Tibial artery (tissue), 4 donors: ENCODE results near the gene TTC7B.

Experiments used
- DNase-seq, 2 donors: peaks; one replicate each; pipeline ENCODE4 v3.0.0-alpha.2; 2019
- H3K27ac ChIP-seq, 2 donors: fragments of 200-600 bp; sonication (generic) in 1 of 2; 1 replicate in 1 of 2; 2 replicates in 1 of 2; pipeline ENCODE4 v1.5.1; 2018 to 2019; ENCODE audit warnings: mild to moderate bottlenecking in 1 of 2
- H3K27me3 ChIP-seq, 2 donors: fragments of 200-600 bp; sonication (generic) in 1 of 2; one replicate each; pipeline versions ENCODE4 v1.5.1 to v1.6.0; 2016 to 2019
- H3K36me3 ChIP-seq, 3 donors: fragments of 200-600 bp; sonication (generic) in 2 of 3; one replicate each; pipeline ENCODE4 v1.5.1; 2016 to 2019; ENCODE audit warnings: mild to moderate bottlenecking in 2 of 3
- H3K4me1 ChIP-seq, 4 donors: fragments of 200-600 bp; sonication (generic) in 2 of 4; 1 replicate in 3 of 4; 2 replicates in 1 of 4; pipeline ENCODE4 v1.5.1; 2016 to 2019
- H3K4me3 ChIP-seq, 2 donors: fragments of 200-600 bp; sonication (generic) in 1 of 2; 1 replicate in 1 of 2; 2 replicates in 1 of 2; pipeline ENCODE4 v1.5.1; 2018 to 2019; ENCODE audit warnings: mild to moderate bottlenecking in 2 of 2
- H3K9me3 ChIP-seq, 3 donors: fragments of 200-600 bp; sonication (generic) in 1 of 3; one replicate each; pipeline ENCODE4 v1.5.1; 2016 to 2019
- CTCF ChIP-seq, 2 experiments: fragments of 200-600 bp in 1 of 2; fragments of 450-650 bp in 1 of 2; IDR thresholded peaks; one replicate each; pipeline ENCODE4 v1.5.1; 2017 to 2019; ENCODE audit warnings: antibody characterized with exemption in 2 of 2, mild to moderate bottlenecking in 1 of 2, moderate library complexity in 1 of 2
- intact Hi-C: fragments of 100-400 bp; cut with DNase I; formaldehyde crosslinking; loops from one replicate; pipeline ENCODE4 v1.15.0; 2023; ENCODE audit warnings: low total_unique reads

TTC7B gene

GRCh38 chr14:90659156-90659555 lies 157.1 kb downstream of the TTC7B start:
- no peak for TF ChIP-seq CTCF (IDR thresholded peaks at IDR 0.05)
- Histone ChIP-seq H3K4me3 (no peak overlapping the region), H3K36me3 (peaks cover 0 to 16% (median 7%) of the 10 kb centered on the region in 3 donors), H3K27ac (no peak overlapping the region), H3K27me3 (no peaks in the 10 kb centered on the region), H3K4me1 (peaks cover 0 to 18% (median 11%) of the 10 kb centered on the region in 4 donors), H3K9me3 (no peaks in the 10 kb centered on the region)
- DNase-seq: no peak
- intact Hi-C loops: no loop called here

- Histone ChIP-seq H3K27me3 (no peaks in the 10 kb centered on the region), H3K27ac (no peak overlapping the region), H3K4me3 (no peak overlapping the region), H3K36me3 (peaks cover 0 to 16% (median 7%) of the 10 kb centered on the region in 3 donors), H3K4me1 (peaks cover 0 to 19% (median 11%) of the 10 kb centered on the region in 4 donors), H3K9me3 (no peaks in the 10 kb centered on the region)
- DNase-seq: no peak
- no peak for TF ChIP-seq CTCF (IDR thresholded peaks at IDR 0.05)
- intact Hi-C loops: no loop called here
Observed at GRCh38 chr14:90658541-90658967, 157.7 kb downstream of the TTC7B start.

GRCh38 chr14:90656973-90657372 lies 159.3 kb downstream of the TTC7B start:
- peak overlapping the region in 1 of 2 donors; percentile 11 for H3K27ac ChIP-seq
- H3K36me3 ChIP-seq: peaks cover 0 to 16% (median 7%) of the 10 kb centered on the region in 3 donors
- H3K27me3 ChIP-seq: no peaks in the 10 kb centered on the region
- no peak for DNase-seq
- H3K4me1 ChIP-seq: peaks cover 0 to 19% (median 11%) of the 10 kb centered on the region in 4 donors
- no peak for TF ChIP-seq CTCF (IDR thresholded peaks at IDR 0.05)
- no peaks in the 10 kb centered on the region for H3K9me3 ChIP-seq
- no peak overlapping the region for H3K4me3 ChIP-seq
- intact Hi-C loops: no loop called here

- Histone ChIP-seq H3K4me1 (peaks cover 0 to 19% (median 11%) of the 10 kb centered on the region in 4 donors), H3K27me3 (no peaks in the 10 kb centered on the region), H3K4me3 (no peak overlapping the region), H3K36me3 (peaks cover 0 to 16% (median 7%) of the 10 kb centered on the region in 3 donors), H3K9me3 (no peaks in the 10 kb centered on the region), H3K27ac (peak overlapping the region in 1 of 2 donors; percentile 68)
- intact Hi-C loops: no loop called here
- no peak for DNase-seq
- no peak for TF ChIP-seq CTCF (IDR thresholded peaks at IDR 0.05)
Observed at GRCh38 chr14:90655829-90656228, 160.4 kb downstream of the TTC7B start.

- intact Hi-C loops: no loop called here
- peak overlapping the region; percentile 44 to 68 for H3K27ac ChIP-seq
Observed at GRCh38 chr14:90654831-90655276, 161.4 kb downstream of the TTC7B start.

More at GRCh38 chr14:90654831-90655276, 161.4 kb downstream of the TTC7B start:
- peaks cover 0 to 19% (median 11%) of the 10 kb centered on the region in 4 donors for H3K4me1 ChIP-seq
- no peak overlapping the region for H3K4me3 ChIP-seq
- H3K36me3 ChIP-seq: peaks cover 0 to 16% (median 7%) of the 10 kb centered on the region in 3 donors
- H3K27me3 ChIP-seq: no peaks in the 10 kb centered on the region
- TF ChIP-seq CTCF (IDR thresholded peaks at IDR 0.05): no peak
- no peaks in the 10 kb centered on the region for H3K9me3 ChIP-seq
- DNase-seq: no peak
